T-helper 1 cell treated with Interleukin-12 subunit alpha and Interleukin-12 subunit beta and Interleukin-4 antibody, amounts not matched to agents 30 μg/mL and 1 μg/mL, for 36 hours (primary cell): ENCODE results near the gene ACTRT3.
"Not testable (repeated sequence)": the region's sequence is repeated elsewhere in the genome, so short reads cannot be mapped to it uniquely, and the experiment has no call there.

ENCODE experiments used
- H3K27ac Mint-ChIP-seq: one replicate; pipeline ENCODE4 v1.8.0; 2021; ENCODE audit warnings: mild to moderate bottlenecking, mixed read lengths
- H3K27me3 Mint-ChIP-seq: one replicate; pipeline ENCODE4 v1.8.0; 2021; ENCODE audit warnings: low read depth, mixed read lengths
- H3K36me3 Mint-ChIP-seq: one replicate; pipeline ENCODE4 v1.8.0; 2021; ENCODE audit warnings: low read depth, mixed read lengths
- H3K4me1 Mint-ChIP-seq: one replicate; pipeline ENCODE4 v1.8.0; 2021; ENCODE audit warnings: low read depth, mixed read lengths
- H3K4me3 Mint-ChIP-seq: one replicate; pipeline ENCODE4 v1.8.0; 2021; ENCODE audit warnings: mild to moderate bottlenecking, moderate library complexity, mixed read lengths
- H3K9me3 Mint-ChIP-seq: one replicate; pipeline ENCODE4 v1.8.0; 2021; ENCODE audit warnings: mixed read lengths

Gene ACTRT3

DNA sequence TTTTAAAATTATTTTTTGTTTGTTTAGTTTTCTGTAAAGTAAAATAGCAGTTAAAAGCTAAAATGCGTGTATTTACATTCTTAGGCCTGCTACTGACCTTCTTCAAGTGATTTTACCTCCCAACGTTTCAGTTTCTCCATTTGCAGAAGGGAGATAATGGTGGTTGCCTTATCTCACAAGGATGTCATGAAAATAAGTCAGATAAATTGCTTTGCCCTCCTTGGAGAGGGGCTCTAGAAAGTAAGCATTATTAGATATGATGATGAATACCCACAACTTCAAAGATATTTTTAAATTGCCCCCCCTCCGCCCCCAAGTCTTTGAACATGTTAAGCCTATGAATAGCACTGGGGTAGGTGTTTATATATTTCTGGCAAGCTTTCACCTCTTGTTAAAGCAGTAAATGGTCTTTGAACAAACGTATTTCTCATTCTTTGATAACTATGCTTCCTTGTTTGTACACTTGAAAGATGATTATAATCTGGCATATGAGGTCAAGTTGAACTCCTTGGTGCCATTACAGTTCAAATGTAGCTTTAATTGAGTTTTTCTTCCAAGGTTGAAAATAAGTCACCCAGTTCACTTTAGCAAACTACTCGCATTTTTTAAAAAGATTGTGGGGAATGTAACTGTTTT is 10.9 kb downstream of the ACTRT3 start:
- no peaks in the 10 kb centered on the region for H3K36me3 Mint-ChIP-seq
- peaks cover 12% of the 10 kb centered on the region for H3K4me1 Mint-ChIP-seq
- no peak overlapping the region for H3K4me3 Mint-ChIP-seq
- H3K27ac Mint-ChIP-seq: no peak overlapping the region
- peaks cover 12% of the 10 kb centered on the region for H3K27me3 Mint-ChIP-seq
- H3K9me3 Mint-ChIP-seq: no peaks in the 10 kb centered on the region

DNA sequence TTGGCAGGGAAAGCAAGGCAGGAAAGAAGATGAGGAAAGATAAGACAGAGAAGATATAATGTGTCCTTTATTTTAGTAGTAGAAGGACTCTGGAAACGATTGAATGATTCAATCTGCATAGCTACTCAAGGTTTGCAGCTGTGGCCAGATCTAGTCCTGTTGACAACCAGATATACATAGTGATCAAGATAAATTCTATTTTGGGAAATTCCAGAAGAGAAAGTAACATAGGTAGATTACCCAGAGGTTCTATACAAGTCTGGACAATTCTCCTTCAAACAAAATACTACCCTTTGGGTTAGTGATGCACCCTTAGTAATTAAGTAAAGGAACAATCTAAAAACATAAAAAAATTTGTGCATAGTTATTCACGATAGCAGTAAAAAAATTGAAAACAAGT is 13.9 kb downstream of the ACTRT3 start:
- Mint-ChIP-seq H3K36me3 (no peaks in the 10 kb centered on the region), H3K9me3 (no peaks in the 10 kb centered on the region), H3K4me1 (peaks cover 8% of the 10 kb centered on the region), H3K27ac (no peak overlapping the region), H3K4me3 (no peak overlapping the region), H3K27me3 (peaks cover 18% of the 10 kb centered on the region)

- Mint-ChIP-seq H3K9me3 (no peaks in the 10 kb centered on the region), H3K27ac (no peak overlapping the region), H3K27me3 (peaks cover 18% of the 10 kb centered on the region), H3K4me1 (peaks cover 8% of the 10 kb centered on the region), H3K4me3 (no peak overlapping the region), H3K36me3 (no peaks in the 10 kb centered on the region)
Measured at GRCh38 chr3:169754711-169755110, 14.7 kb downstream of the ACTRT3 start.

GRCh38 chr3:169751875-169752274 is 17.5 kb downstream of the ACTRT3 start:
- peaks cover 29% of the 10 kb centered on the region for H3K27me3 Mint-ChIP-seq

DNA sequence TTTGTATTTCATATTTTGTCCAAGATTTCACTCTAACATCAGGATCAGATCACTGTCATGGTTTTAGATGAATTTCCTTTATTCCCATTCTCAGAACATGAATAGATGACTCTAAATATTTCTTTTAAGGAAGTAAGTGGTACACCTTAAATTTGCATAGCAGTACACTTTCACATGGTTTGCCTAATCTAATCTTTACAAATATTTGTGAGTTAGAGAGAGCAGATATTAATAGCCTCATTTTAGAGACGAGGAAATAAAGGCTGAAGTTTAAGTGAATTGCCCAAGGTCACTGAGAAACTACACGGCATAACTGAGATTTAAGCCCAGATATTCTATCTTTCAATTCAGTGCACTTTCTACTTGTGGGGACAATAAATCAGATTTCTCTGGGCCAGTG is 18.7 kb downstream of the ACTRT3 start:
- Mint-ChIP-seq H3K4me3 (no peak overlapping the region), H3K27me3 (peaks cover 30% of the 10 kb centered on the region), H3K9me3 (no peaks in the 10 kb centered on the region), H3K36me3 (no peaks in the 10 kb centered on the region), H3K4me1 (peaks cover 6% of the 10 kb centered on the region), H3K27ac (no peak overlapping the region)

More at GRCh38 chr3:169751875-169752274, 17.5 kb downstream of the ACTRT3 start:
- no peaks in the 10 kb centered on the region for H3K9me3 Mint-ChIP-seq
- H3K4me3 Mint-ChIP-seq: no peak overlapping the region
- H3K36me3 Mint-ChIP-seq: no peaks in the 10 kb centered on the region
- H3K27ac Mint-ChIP-seq: no peak overlapping the region
- peaks cover 6% of the 10 kb centered on the region for H3K4me1 Mint-ChIP-seq

DNA sequence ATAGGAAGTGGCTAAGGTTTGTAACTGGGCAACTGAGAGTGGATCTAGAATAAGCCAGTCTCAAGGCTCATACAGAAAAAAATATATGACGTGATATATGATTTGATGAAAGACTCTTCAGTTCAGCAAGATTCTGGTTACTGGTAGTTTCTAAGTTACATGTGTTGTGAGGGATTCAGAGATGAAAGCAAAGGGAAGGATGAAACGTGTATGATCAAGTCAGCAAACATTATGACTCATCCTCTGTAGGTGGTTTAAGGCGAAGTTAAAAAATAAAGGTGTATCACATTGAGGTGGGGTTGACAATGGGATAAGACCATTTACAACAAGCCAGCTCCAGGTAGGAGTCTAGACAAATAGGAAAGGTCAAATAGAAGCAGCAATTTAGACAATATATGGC is 20.7 kb downstream of the ACTRT3 start:
- Mint-ChIP-seq H3K27ac (no peak overlapping the region), H3K27me3 (peaks cover 31% of the 10 kb centered on the region), H3K4me3 (no peak overlapping the region), H3K36me3 (no peaks in the 10 kb centered on the region), H3K9me3 (no peaks in the 10 kb centered on the region), H3K4me1 (peaks cover 6% of the 10 kb centered on the region)

GRCh38 chr3:169746924-169747323 is 22.4 kb downstream of the ACTRT3 start:
- Mint-ChIP-seq H3K36me3 (no peaks in the 10 kb centered on the region), H3K27ac (no peak overlapping the region), H3K4me3 (no peak overlapping the region), H3K27me3 (peaks cover 27% of the 10 kb centered on the region), H3K4me1 (peaks cover 6% of the 10 kb centered on the region), H3K9me3 (no peaks in the 10 kb centered on the region)

DNA sequence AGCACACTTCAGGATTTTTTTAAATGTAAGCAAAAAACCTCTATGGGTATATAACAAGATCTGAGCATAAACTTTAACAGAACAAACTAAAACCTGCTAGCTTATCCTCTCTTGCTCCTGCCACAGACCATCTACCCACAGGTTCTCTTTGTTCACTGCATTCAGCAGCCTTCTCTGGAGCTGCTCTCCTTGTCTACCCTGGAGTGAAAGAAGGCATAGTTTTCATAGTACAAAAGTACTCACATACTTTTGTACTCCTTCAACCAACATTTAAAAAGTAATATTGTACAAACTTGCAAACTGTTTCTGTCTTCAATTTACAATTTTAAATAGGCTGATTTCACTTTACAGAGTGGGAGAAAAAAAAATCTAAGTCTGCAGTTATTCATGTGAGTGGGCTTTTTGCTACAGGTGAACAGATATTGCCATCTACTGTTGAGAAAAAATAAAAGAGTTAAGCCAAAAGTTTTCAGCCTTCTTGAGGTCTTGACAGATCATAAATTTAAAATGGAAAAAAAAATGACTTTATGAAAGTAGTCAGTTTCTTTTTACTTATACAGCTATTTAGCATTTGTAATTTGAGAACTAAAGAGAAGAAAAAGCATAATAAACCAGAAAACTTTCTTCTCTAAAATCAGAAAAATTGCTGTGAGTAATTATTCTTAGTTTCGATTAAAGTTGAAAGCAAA is 24.9 kb downstream of the ACTRT3 start:
- Mint-ChIP-seq H3K4me1 (peaks cover 6% of the 10 kb centered on the region), H3K36me3 (no peaks in the 10 kb centered on the region), H3K27me3 (peaks cover 25% of the 10 kb centered on the region), H3K9me3 (no peaks in the 10 kb centered on the region), H3K4me3 (no peak overlapping the region), H3K27ac (no peak overlapping the region)

DNA sequence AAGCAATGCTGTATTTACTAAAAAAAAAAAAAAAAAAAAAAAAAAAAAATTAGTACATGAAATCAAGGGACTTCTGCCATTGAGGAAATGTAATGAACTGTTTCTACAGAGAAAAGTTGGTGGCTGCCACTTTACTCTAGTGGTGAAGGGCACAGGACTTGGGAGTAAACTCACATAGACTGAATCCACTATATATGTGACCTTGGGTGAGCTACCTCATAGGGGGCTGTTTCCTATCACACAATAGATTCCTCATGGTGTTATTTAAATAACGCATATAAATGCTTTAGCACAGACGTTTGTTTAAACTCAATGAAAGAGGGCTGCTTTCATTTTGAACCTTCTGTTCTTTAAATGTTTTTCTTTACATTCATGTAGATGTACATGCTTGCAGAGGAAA is 30.3 kb downstream of the ACTRT3 start:
- H3K4me3 Mint-ChIP-seq: no peak overlapping the region
- H3K4me1 Mint-ChIP-seq: no peaks in the 10 kb centered on the region
- no peak overlapping the region for H3K27ac Mint-ChIP-seq
- H3K27me3 Mint-ChIP-seq: peaks cover 3% of the 10 kb centered on the region
- H3K9me3 Mint-ChIP-seq: peaks cover 7% of the 10 kb centered on the region
- no peaks in the 10 kb centered on the region for H3K36me3 Mint-ChIP-seq

GRCh38 chr3:169731857-169732256 is 37.5 kb downstream of the ACTRT3 start:
- Mint-ChIP-seq H3K27me3 (peaks cover 15% of the 10 kb centered on the region), H3K9me3 (peaks cover 11% of the 10 kb centered on the region)
- not testable (repeated sequence) for H3K36me3 Mint-ChIP-seq, H3K4me3 Mint-ChIP-seq, H3K27ac Mint-ChIP-seq, H3K4me1 Mint-ChIP-seq

- Mint-ChIP-seq H3K27me3 (no peaks in the 10 kb centered on the region), H3K9me3 (no peaks in the 10 kb centered on the region)
Measured at GRCh38 chr3:169722724-169723123, 46.6 kb downstream of the ACTRT3 start.

GRCh38 chr3:169718415-169718814 is 50.9 kb downstream of the ACTRT3 start:
- H3K9me3 Mint-ChIP-seq, H3K27ac Mint-ChIP-seq, H3K4me1 Mint-ChIP-seq, H3K4me3 Mint-ChIP-seq, H3K27me3 Mint-ChIP-seq, H3K36me3 Mint-ChIP-seq: not testable (repeated sequence)

More at GRCh38 chr3:169722724-169723123, 46.6 kb downstream of the ACTRT3 start:
- H3K4me1 Mint-ChIP-seq: no peaks in the 10 kb centered on the region
- no peak overlapping the region for H3K27ac Mint-ChIP-seq
- no peaks in the 10 kb centered on the region for H3K36me3 Mint-ChIP-seq
- H3K4me3 Mint-ChIP-seq: no peak overlapping the region
